Liver (tissue), 9 donors: Measurements from ENCODE around the gene TRIM56. TPM values are rescaled to one million over a fixed set of nuclear protein-coding genes. Genes with fewer than 3 reads are reported as not detected.

ENCODE experiments used
- DNase-seq: peaks from one replicate; pipeline ENCODE4 v3.0.0-alpha.2; 2017; ENCODE audit warnings: low spot score
- H3K27ac ChIP-seq, 2 donors: one replicate each; pipeline ENCODE4 v1.7.0; 2013; ENCODE audit warnings: inconsistent platforms in 2 of 2, low read length in 2 of 2, control low read depth in 1 of 2, low read depth in 1 of 2, mild to moderate bottlenecking in 1 of 2
- H3K27me3 ChIP-seq, 4 donors: one replicate each; pipeline versions ENCODE4 v1.6.1 to v1.7.0; 2013; ENCODE audit warnings: low read length in 3 of 4, inconsistent platforms in 1 of 4, mild to moderate bottlenecking in 1 of 4, moderate library complexity in 1 of 4; ENCODE audit not compliant: control insufficient read depth in 4 of 4, insufficient read depth in 4 of 4
- H3K36me3 ChIP-seq, 4 donors: one replicate each; pipeline versions ENCODE4 v1.6.1 to v1.7.0; 2013; ENCODE audit warnings: low read length in 3 of 4, mild to moderate bottlenecking in 3 of 4, low read depth in 1 of 4, moderate library complexity in 1 of 4; ENCODE audit not compliant: control insufficient read depth in 4 of 4, insufficient read depth in 3 of 4
- H3K4me1 ChIP-seq, 4 donors: one replicate each; pipeline versions ENCODE4 v1.6.1 to v1.7.0; 2013; ENCODE audit warnings: low read length in 3 of 4, mild to moderate bottlenecking in 3 of 4, moderate library complexity in 1 of 4; ENCODE audit not compliant: control insufficient read depth in 4 of 4, insufficient read depth in 4 of 4
- H3K4me3 ChIP-seq, 3 donors: one replicate each; pipeline versions ENCODE4 v1.6.1 to v1.7.0; 2013; ENCODE audit warnings: low read length in 3 of 3, control low read depth in 1 of 3, low read depth in 1 of 3, mild to moderate bottlenecking in 1 of 3
- H3K9ac ChIP-seq, 2 donors: one replicate each; pipeline ENCODE4 v1.7.0; 2013; ENCODE audit warnings: low read length in 2 of 2, mild to moderate bottlenecking in 2 of 2, moderate library complexity in 2 of 2, control low read depth in 1 of 2, low read depth in 1 of 2
- H3K9me3 ChIP-seq, 4 donors: one replicate each; pipeline versions ENCODE4 v1.6.1 to v1.7.0; 2013; ENCODE audit warnings: low read length in 3 of 4; ENCODE audit not compliant: control insufficient read depth in 4 of 4
- ATF3 ChIP-seq: IDR thresholded peaks from 2 replicates; pipeline ENCODE4 v1.6.1; 2016; ENCODE audit warnings: antibody characterized with exemption
- EGR1 ChIP-seq, 2 donors: IDR thresholded peaks; 2 replicates each; pipeline ENCODE4 v1.6.1; 2016 to 2018; ENCODE audit warnings: antibody characterized with exemption in 2 of 2, low read depth in 2 of 2
- FOXA1 ChIP-seq: IDR thresholded peaks from 2 replicates; pipeline ENCODE4 v1.6.1; 2016; ENCODE audit warnings: antibody characterized with exemption
- GABPA ChIP-seq, 2 donors: IDR thresholded peaks in 1 of 2; conservative IDR thresholded peaks in 1 of 2; 2 replicates each; pipeline ENCODE4 v1.6.1; 2016; ENCODE audit warnings: antibody characterized with exemption in 2 of 2, mild to moderate bottlenecking in 1 of 2, moderate library complexity in 1 of 2
- HNF4A ChIP-seq, 2 donors: conservative IDR thresholded peaks; 2 replicates each; pipeline ENCODE4 v1.6.1; 2016; ENCODE audit warnings: antibody characterized with exemption in 2 of 2, mild to moderate bottlenecking in 2 of 2
- HNF4G ChIP-seq: IDR thresholded peaks from 2 replicates; pipeline ENCODE4 v1.6.1; 2016; ENCODE audit warnings: antibody characterized with exemption
- JUND ChIP-seq, 2 donors: IDR thresholded peaks; 2 replicates each; pipeline ENCODE4 v1.6.1; 2016; ENCODE audit warnings: antibody characterized with exemption in 2 of 2
- MAX ChIP-seq: IDR thresholded peaks from 2 replicates; pipeline ENCODE4 v1.6.1; 2016; ENCODE audit warnings: antibody characterized with exemption
- NR2F2 ChIP-seq: IDR thresholded peaks from 2 replicates; pipeline ENCODE4 v1.6.1; 2016; ENCODE audit warnings: antibody characterized with exemption
- RAD21 ChIP-seq, 2 donors: IDR thresholded peaks; 2 replicates each; pipeline ENCODE4 v1.6.1; 2016; ENCODE audit warnings: antibody characterized with exemption in 2 of 2, mild to moderate bottlenecking in 2 of 2
- REST ChIP-seq: IDR thresholded peaks from 2 replicates; pipeline ENCODE4 v1.6.1; 2016; ENCODE audit warnings: antibody characterized with exemption, mild to moderate bottlenecking
- RXRA ChIP-seq, 2 donors: IDR thresholded peaks; 2 replicates each; pipeline ENCODE4 v1.6.1; 2017 to 2018; ENCODE audit warnings: antibody characterized with exemption in 2 of 2, mild to moderate bottlenecking in 1 of 2
- SP1 ChIP-seq: IDR thresholded peaks from 2 replicates; pipeline ENCODE4 v1.6.1; 2018; ENCODE audit warnings: antibody characterized with exemption, mild to moderate bottlenecking
- YY1 ChIP-seq: IDR thresholded peaks from 2 replicates; pipeline ENCODE4 v1.6.1; 2016; ENCODE audit warnings: antibody characterized with exemption, mild to moderate bottlenecking
- ZBTB33 ChIP-seq: IDR thresholded peaks from 2 replicates; pipeline ENCODE4 v1.6.1; 2016; ENCODE audit warnings: antibody characterized with exemption
- WGBS: extraction: QIAGEN DNeasy Blood & Tissue Kit; methylation state at CpG from one replicate; pipeline ENCODE4 v1.1.7; 2013; 5-methylcytosine and 5-hydroxymethylcytosine counted together
- polyA plus RNA-seq, 2 donors: library from polyadenylated mRNA; stranded (reverse) in 1 of 2; unstranded in 1 of 2; fragments of 200-250 nt in 1 of 2; fragments of >200 nt in 1 of 2; fragmentation: Nextera tagmentation in 1 of 2; extraction: Ambion mirVana in 1 of 2; gene quantifications; one replicate each; pipeline versions ENCODE4 v1.2.1 to v1.2.3, GENCODE V29; 2013 to 2015
- total RNA-seq, 2 donors: library from RNA; depleted of rRNA; stranded (reverse); fragments of >200 nt; gene quantifications; one replicate each; pipeline ENCODE4 v1.2.3, GENCODE V29; 2014
- donor health status: healthy.
- donor health status: healthy.
- donor health status: healthy.
- donor health status: healthy.
- donor health status: healthy.

TRIM56 gene
- total and polyA plus RNA-seq, 4 donors, result 4.8 to 15.6 (median 7.6) TPM

GRCh38 chr7:101099969-101100781, 14.9 kb downstream of the TRIM56 start:
- TF ChIP-seq GABPA (IDR thresholded peaks at IDR 0.05 in 1 of 2, conservative IDR thresholded peaks at IDR 0.05 in 1 of 2) (no peak), MAX (peak; percentile 64), ZBTB33 (peak; percentile 22), ATF3 (peak; percentile 80), NR2F2 (peak; percentile 66), HNF4G (peak; percentile 5), HNF4A (conservative IDR thresholded peaks at IDR 0.05) (peak; percentile 16 to 69), RAD21 (IDR thresholded peaks at IDR 0.05) (peak; percentile 35 to 60), EGR1 (IDR thresholded peaks at IDR 0.05; ENCODE audit: low read depth in 2 of 2) (no peak), SP1 (peak; percentile 75), FOXA1 (no peak), RXRA (IDR thresholded peaks at IDR 0.05) (peak; percentile 71 to 89), JUND (IDR thresholded peaks at IDR 0.05) (peak; percentile 94 to 95), REST (peak; percentile 35), YY1 (no peak)
- DNase-seq, result peak; percentile 90
- peak overlapping the region; percentile 50 to 81 for H3K27ac ChIP-seq
- no peak overlapping the region for H3K9ac ChIP-seq
- no peak overlapping the region for H3K4me3 ChIP-seq
- H3K9me3 ChIP-seq, result no peaks in the 10 kb centered on the region
- WGBS, result 43% methylated on average over 26 of the region's 26 CpGs
- peaks cover 12 to 50% (median 27%) of the 10 kb centered on the region in 4 donors for H3K4me1 ChIP-seq
- H3K36me3 ChIP-seq, result no peaks in the 10 kb centered on the region
- no peaks in the 10 kb centered on the region for H3K27me3 ChIP-seq
